Mesenchymal stem cell (in vitro differentiated cells and primary cell): ENCODE measurements around the gene CXCL14.

Experiments
- DNase-seq: peaks from one replicate; pipeline ENCODE4 v3.0.0-alpha.2; 2013
- H2AFZ ChIP-seq: one replicate; pipeline ENCODE4 v1.6.1; 2013; ENCODE audit warnings: low read depth, mild to moderate bottlenecking, control low read depth, inconsistent platforms, low read length, moderate library complexity
- H2AK5ac ChIP-seq: 2 replicates; pipeline ENCODE4 v1.6.1; 2013; ENCODE audit warnings: low read length, moderate library complexity, mild to moderate bottlenecking, inconsistent platforms; ENCODE audit not compliant: severe bottlenecking
- H2BK120ac ChIP-seq: one replicate; pipeline ENCODE4 v1.6.1; 2013; ENCODE audit warnings: low read depth, mild to moderate bottlenecking, inconsistent platforms, low read length, moderate library complexity
- H2BK12ac ChIP-seq, 2 experiments: one replicate each; pipeline ENCODE4 v1.6.1; 2013; ENCODE audit warnings: inconsistent platforms in 2 of 2, low read length in 2 of 2, mild to moderate bottlenecking in 2 of 2, moderate library complexity in 2 of 2, control low read depth in 1 of 2
- H2BK15ac ChIP-seq: one replicate; pipeline ENCODE4 v1.6.1; 2013; ENCODE audit warnings: mild to moderate bottlenecking, low read depth, inconsistent platforms; ENCODE audit not compliant: poor library complexity, severe bottlenecking
- H2BK5ac ChIP-seq: 2 replicates; pipeline ENCODE4 v1.6.1; 2013; ENCODE audit warnings: low read depth, mild to moderate bottlenecking, low read length, control low read depth, inconsistent platforms; ENCODE audit not compliant: poor library complexity, severe bottlenecking
- H3K14ac ChIP-seq, 2 experiments: one replicate each; pipeline ENCODE4 v1.6.1; 2013; ENCODE audit warnings: inconsistent platforms in 2 of 2, low read length in 2 of 2, control low read depth in 1 of 2, mild to moderate bottlenecking in 1 of 2, moderate library complexity in 1 of 2
- H3K18ac ChIP-seq, 2 experiments: one replicate each; pipeline ENCODE4 v1.6.1; 2013; ENCODE audit warnings: inconsistent platforms in 2 of 2, low read length in 2 of 2, control low read depth in 1 of 2, low read depth in 1 of 2, mild to moderate bottlenecking in 1 of 2
- H3K23ac ChIP-seq, 2 experiments: one replicate each; pipeline ENCODE4 v1.6.1; 2013; ENCODE audit warnings: inconsistent platforms in 2 of 2, low read length in 2 of 2, mild to moderate bottlenecking in 2 of 2, moderate library complexity in 2 of 2, control low read depth in 1 of 2
- H3K27ac ChIP-seq: 2 replicates; pipeline ENCODE4 v1.5.1; 2013; ENCODE audit warnings: mild to moderate bottlenecking, moderate library complexity, low read length, control low read depth, inconsistent platforms; ENCODE audit not compliant: poor library complexity, severe bottlenecking
- H3K27me3 ChIP-seq, 2 experiments: 2 replicates each; pipeline versions ENCODE4 v1.6.1 to v1.7.0; 2013; ENCODE audit warnings: low read length in 2 of 2, mild to moderate bottlenecking in 2 of 2, moderate library complexity in 2 of 2, control low read depth in 1 of 2, inconsistent platforms in 1 of 2; ENCODE audit not compliant: control insufficient read depth in 1 of 2, insufficient read depth in 1 of 2
- H3K36me3 ChIP-seq, 2 experiments: 2 replicates each; pipeline versions ENCODE4 v1.6.1 to v1.7.0; 2013; ENCODE audit warnings: low read length in 2 of 2, control low read depth in 1 of 2, inconsistent platforms in 1 of 2, low read depth in 1 of 2, mild to moderate bottlenecking in 1 of 2; ENCODE audit not compliant: insufficient read depth in 2 of 2, control insufficient read depth in 1 of 2
- H3K4ac ChIP-seq, 2 experiments: one replicate each; pipeline ENCODE4 v1.6.1; 2013; ENCODE audit warnings: inconsistent platforms in 2 of 2, low read length in 2 of 2, mild to moderate bottlenecking in 2 of 2, moderate library complexity in 2 of 2, control low read depth in 1 of 2, low read depth in 1 of 2
- H3K4me1 ChIP-seq: 2 replicates; pipeline ENCODE4 v1.6.1; 2013; ENCODE audit warnings: low read depth, low read length, control low read depth; ENCODE audit not compliant: control insufficient read depth, insufficient read depth
- H3K4me2 ChIP-seq: 2 replicates; pipeline ENCODE4 v1.6.1; 2013; ENCODE audit warnings: low read length, mild to moderate bottlenecking, inconsistent platforms; ENCODE audit not compliant: poor library complexity, severe bottlenecking
- H3K4me3 ChIP-seq, 2 experiments: 2 replicates each; pipeline versions ENCODE4 v1.5.1 to v1.7.0; 2013; ENCODE audit warnings: low read length in 2 of 2, mild to moderate bottlenecking in 2 of 2, control low read depth in 1 of 2, low read depth in 1 of 2; ENCODE audit not compliant: insufficient read depth in 1 of 2
- H3K79me1 ChIP-seq: replicated peaks from 2 replicates; pipeline ENCODE4 v1.6.1; 2013; ENCODE audit warnings: mild to moderate bottlenecking, control low read depth, low read length, inconsistent platforms; ENCODE audit not compliant: poor library complexity, severe bottlenecking
- H3K9ac ChIP-seq: 2 replicates; pipeline ENCODE4 v1.7.0; 2013; ENCODE audit warnings: mild to moderate bottlenecking, low read length, moderate library complexity
- H3K9me3 ChIP-seq: 2 replicates; pipeline ENCODE4 v1.7.0; 2013; ENCODE audit warnings: mild to moderate bottlenecking, low read length; ENCODE audit not compliant: control insufficient read depth
- H4K8ac ChIP-seq: one replicate; pipeline ENCODE4 v1.6.1; 2013; ENCODE audit warnings: inconsistent platforms, mild to moderate bottlenecking, low read length, moderate library complexity
- H4K91ac ChIP-seq: one replicate; pipeline ENCODE4 v1.6.1; 2013; ENCODE audit warnings: mild to moderate bottlenecking, low read length, inconsistent platforms
- WGBS: methylation state at CpG from one replicate; pipeline ENCODE4 v1.1.7; 2013; ENCODE audit warnings: mixed read lengths; 5-methylcytosine and 5-hydroxymethylcytosine counted together

The CXCL14 gene

DNA sequence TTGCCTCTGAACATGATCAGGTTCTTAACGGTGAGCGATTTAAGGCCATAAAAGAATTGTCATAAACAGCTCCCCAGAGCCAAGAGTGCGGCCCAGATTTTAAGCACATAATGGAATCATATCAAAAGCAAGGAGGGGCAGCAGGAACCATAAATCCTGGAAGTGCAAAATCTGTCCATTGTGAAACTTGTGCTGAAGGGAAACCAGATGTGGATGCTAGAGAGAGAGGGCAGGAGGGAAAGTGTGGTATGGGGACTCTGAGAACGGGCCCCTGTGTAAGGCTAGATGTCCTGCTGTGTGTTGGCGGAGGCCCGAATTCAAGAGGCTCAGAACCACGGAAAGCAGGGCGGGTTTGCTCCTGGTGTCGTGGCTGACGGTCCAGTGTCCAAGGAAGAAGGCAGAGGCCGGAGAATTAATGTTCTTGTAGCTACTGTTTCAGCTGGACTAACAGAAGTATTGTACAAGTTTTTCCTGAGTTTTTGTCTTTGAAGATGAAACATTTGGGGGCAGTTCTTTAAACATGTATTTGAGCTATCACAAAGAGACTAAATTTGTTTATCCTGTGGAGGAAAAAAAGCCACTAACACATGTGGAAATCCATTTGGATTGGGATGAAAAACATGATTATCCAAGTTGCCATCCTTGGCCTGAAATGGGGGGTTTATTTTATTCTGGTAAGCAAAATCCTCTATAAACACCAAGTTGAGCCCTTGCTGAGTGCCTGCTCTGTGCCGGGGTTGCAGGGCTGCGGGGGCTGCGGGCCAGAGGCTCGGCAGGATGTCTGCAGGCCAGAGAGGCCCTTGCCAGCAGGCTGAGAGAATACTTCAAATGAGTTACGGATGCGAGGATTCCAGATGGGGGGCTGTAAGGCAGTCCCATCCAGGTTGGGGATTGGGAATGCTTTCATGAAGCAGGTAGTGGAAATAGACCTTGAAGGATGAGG, 9.2 kb upstream of the CXCL14 start:
- peaks cover 27 to 83% of the 10 kb centered on the region in 2 experiments for H3K27me3 ChIP-seq
- 63% methylated on average over 17 of the region's 17 CpGs for WGBS
- H3K9ac ChIP-seq, result no peak overlapping the region
- no peak overlapping the region for H2AK5ac ChIP-seq
- no peak overlapping the region for H2BK15ac ChIP-seq
- H3K79me1 ChIP-seq, result no peaks in the 10 kb centered on the region
- H4K91ac ChIP-seq, result no peak overlapping the region
- H4K8ac ChIP-seq, result no peak overlapping the region
- no peak for DNase-seq
- H3K4me3 ChIP-seq, result no peak overlapping the region
- H2BK120ac ChIP-seq, result no peak overlapping the region
- H3K4me1 ChIP-seq, result no peaks in the 10 kb centered on the region
- no peak overlapping the region for H3K18ac ChIP-seq
- no peak overlapping the region for H3K23ac ChIP-seq
- no peak overlapping the region for H3K27ac ChIP-seq
- no peak overlapping the region for H2BK5ac ChIP-seq
- H3K4me2 ChIP-seq, result no peak overlapping the region
- H3K9me3 ChIP-seq, result no peaks in the 10 kb centered on the region
- no peak overlapping the region for H2AFZ ChIP-seq
- H3K4ac ChIP-seq, result no peak overlapping the region
- no peak overlapping the region for H2BK12ac ChIP-seq
- no peak overlapping the region for H3K14ac ChIP-seq
- no peaks in the 10 kb centered on the region for H3K36me3 ChIP-seq

DNA sequence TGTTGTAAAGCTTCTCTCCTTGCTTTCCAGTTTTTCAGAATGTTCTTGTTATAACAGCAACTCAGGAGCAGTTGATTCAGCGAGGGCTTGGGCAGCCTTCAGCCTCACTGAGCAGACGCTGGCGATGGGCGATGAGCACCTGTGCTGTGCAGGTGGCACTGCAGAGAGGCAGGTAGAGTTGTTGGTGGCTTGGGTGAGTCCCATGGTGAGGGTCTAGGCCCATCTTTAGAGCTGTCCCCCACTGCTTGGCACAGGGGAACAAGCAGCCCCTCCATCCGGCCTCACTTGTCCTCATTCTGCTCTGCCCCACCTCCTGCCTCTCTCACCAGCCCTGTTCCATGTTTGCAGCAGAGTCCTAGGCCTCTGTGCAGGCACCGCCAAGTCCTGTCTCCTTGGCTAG, 6.1 kb upstream of the CXCL14 start:
- Histone ChIP-seq H3K27ac (no peak overlapping the region), H3K18ac (no peak overlapping the region), H2BK120ac (no peak overlapping the region), H3K79me1 (no peaks in the 10 kb centered on the region), H4K91ac (no peak overlapping the region), H4K8ac (no peak overlapping the region), H2BK12ac (no peak overlapping the region), H2AK5ac (no peak overlapping the region), H2BK5ac (no peak overlapping the region), H3K9me3 (no peaks in the 10 kb centered on the region), H3K4ac (no peak overlapping the region), H3K4me3 (no peak overlapping the region), H3K9ac (no peak overlapping the region), H3K4me2 (no peak overlapping the region), H3K14ac (no peak overlapping the region), H2AFZ (no peak overlapping the region), H3K36me3 (no peaks in the 10 kb centered on the region), H3K27me3 (peaks cover 40 to 84% of the 10 kb centered on the region in 2 experiments), H3K4me1 (no peaks in the 10 kb centered on the region), H3K23ac (no peak overlapping the region), H2BK15ac (no peak overlapping the region)
- WGBS, result 94% methylated on average over 6 of the region's 6 CpGs
- DNase-seq, result no peak

DNA sequence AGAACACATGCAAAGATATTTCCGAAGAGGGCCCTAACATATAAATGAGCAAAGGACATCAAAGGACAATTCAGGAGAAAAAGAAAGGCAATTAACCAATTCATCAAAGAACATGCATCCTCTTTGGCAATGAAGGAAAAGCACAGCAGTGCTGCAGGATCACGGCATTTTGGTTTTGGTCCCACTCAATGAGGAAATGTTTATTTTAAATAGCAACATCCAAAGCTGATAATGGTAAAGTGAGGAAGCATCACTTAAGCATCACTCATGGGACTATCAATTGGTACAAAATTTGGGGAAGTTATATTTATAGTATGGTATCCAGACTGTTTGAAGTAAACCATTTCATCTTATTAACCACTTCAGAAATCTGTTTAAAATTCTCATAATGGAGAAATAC, 5.5 kb upstream of the CXCL14 start:
- no peak overlapping the region for H4K8ac ChIP-seq
- no peak overlapping the region for H3K4me2 ChIP-seq
- H3K36me3 ChIP-seq, result no peaks in the 10 kb centered on the region
- H3K18ac ChIP-seq, result no peak overlapping the region
- H3K14ac ChIP-seq, result no peak overlapping the region
- no peak overlapping the region for H2AFZ ChIP-seq
- WGBS, result 89% methylated on average over 1 of the region's 2 CpGs
- no peaks in the 10 kb centered on the region for H3K79me1 ChIP-seq
- H2BK120ac ChIP-seq, result no peak overlapping the region
- H2BK12ac ChIP-seq, result no peak overlapping the region
- H3K4ac ChIP-seq, result no peak overlapping the region
- no peaks in the 10 kb centered on the region for H3K4me1 ChIP-seq
- H3K9me3 ChIP-seq, result no peaks in the 10 kb centered on the region
- H3K27me3 ChIP-seq, result peaks cover 47 to 88% of the 10 kb centered on the region in 2 experiments
- no peak overlapping the region for H3K4me3 ChIP-seq
- no peak overlapping the region for H2AK5ac ChIP-seq
- H3K9ac ChIP-seq, result no peak overlapping the region
- no peak overlapping the region for H4K91ac ChIP-seq
- no peak for DNase-seq
- no peak overlapping the region for H3K23ac ChIP-seq
- no peak overlapping the region for H3K27ac ChIP-seq
- H2BK5ac ChIP-seq, result no peak overlapping the region
- H2BK15ac ChIP-seq, result no peak overlapping the region

DNA sequence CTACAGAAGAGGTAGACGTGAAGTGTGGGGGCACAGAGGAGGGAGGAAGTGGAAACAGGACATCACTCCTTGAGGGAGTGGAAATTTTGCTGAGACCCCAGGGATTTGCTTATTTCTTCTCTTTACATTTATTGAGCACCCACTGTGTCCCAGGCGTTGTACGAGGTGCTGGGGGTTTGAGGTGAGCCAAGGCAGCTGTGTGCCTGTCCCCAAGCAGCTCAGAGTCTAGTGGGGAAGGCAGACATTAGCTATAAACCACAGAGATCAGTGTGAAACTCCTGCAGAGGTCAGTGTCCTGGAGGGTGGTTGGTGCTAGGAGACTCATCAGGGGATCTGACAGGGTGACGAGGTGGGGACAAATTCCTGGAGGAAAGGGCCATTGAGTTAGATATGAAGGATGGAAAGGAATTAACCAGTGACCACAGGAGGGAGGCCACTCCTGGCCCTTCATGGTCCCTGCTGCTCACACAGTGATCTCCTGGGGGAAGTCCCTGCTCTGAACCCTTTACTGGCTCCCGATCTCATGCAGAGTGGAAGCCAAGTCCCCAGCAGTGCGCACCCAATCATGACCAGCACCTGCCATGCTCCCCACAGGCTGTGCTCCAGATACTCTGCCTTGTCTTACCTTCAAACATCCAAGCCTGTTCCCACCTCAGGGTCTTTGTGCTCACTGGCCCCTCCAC, 3.4 kb upstream of the CXCL14 start:
- Histone ChIP-seq H3K4me3 (no peak overlapping the region), H3K27me3 (peaks cover 63 to 92% of the 10 kb centered on the region in 2 experiments), H2BK15ac (no peak overlapping the region), H3K4me2 (no peak overlapping the region), H3K14ac (no peak overlapping the region), H3K9me3 (no peaks in the 10 kb centered on the region), H4K91ac (no peak overlapping the region), H3K18ac (no peak overlapping the region), H3K9ac (no peak overlapping the region), H2BK12ac (no peak overlapping the region), H3K4me1 (peaks cover 9% of the 10 kb centered on the region), H3K36me3 (no peaks in the 10 kb centered on the region), H2BK120ac (no peak overlapping the region), H3K4ac (no peak overlapping the region), H3K27ac (no peak overlapping the region), H2AK5ac (no peak overlapping the region), H2AFZ (no peak overlapping the region), H3K23ac (no peak overlapping the region), H3K79me1 (no peaks in the 10 kb centered on the region), H2BK5ac (no peak overlapping the region), H4K8ac (no peak overlapping the region)
- DNase-seq, result no peak
- WGBS, result 76% methylated on average over 6 of the region's 6 CpGs
